K562 (cell line): Measurements from ENCODE around the gene ARL17B.
"Not testable (repeated sequence)": the region's sequence is repeated elsewhere in the genome, so short reads cannot be mapped to it uniquely, and the experiment has no call there.

Experiments used
- BRCA1 ChIP-seq, 2 experiments: fragments of 450-650 bp in 1 of 2; sonication (generic) in 1 of 2; formaldehyde crosslinking in 1 of 2; IDR thresholded peaks; 2 replicates each; pipeline versions ENCODE4 v1.5.0 to v1.6.1; 2017 to 2020; ENCODE audit warnings: mild to moderate bottlenecking in 1 of 2, missing genetic modification reagents in 1 of 2
- CTCF ChIP-seq, 3 experiments: IDR thresholded peaks in 2 of 3; conservative IDR thresholded peaks in 1 of 3; 2 replicates each; pipeline ENCODE4 v1.5.1; 2011 to 2012; ENCODE audit warnings: low read length in 3 of 3, mild to moderate bottlenecking in 3 of 3, control low read depth in 2 of 3, improper control_type of control experiment in 1 of 3, inconsistent platforms in 1 of 3, low read depth in 1 of 3, mixed read lengths in 1 of 3, moderate library complexity in 1 of 3; ENCODE audit not compliant: insufficient read depth in 2 of 3
- KLF1 ChIP-seq: fragments of 450-650 bp; IDR thresholded peaks from 2 replicates; pipeline ENCODE4 v1.6.1; 2016; ENCODE audit warnings: missing genetic modification characterization, missing compliant biosample characterization
- RBM15 ChIP-seq: fragments of 200-400 bp; formaldehyde crosslinking; IDR thresholded peaks from 2 replicates; pipeline ENCODE4 v1.6.1; 2018; ENCODE audit warnings: mild to moderate bottlenecking, low read length, moderate library complexity; ENCODE audit not compliant: insufficient read depth
- TAF1 ChIP-seq: IDR thresholded peaks from 2 replicates; pipeline ENCODE4 v1.6.1; 2011; ENCODE audit warnings: mild to moderate bottlenecking, low read length, moderate library complexity; ENCODE audit not compliant: insufficient read depth, control insufficient read depth, severe bottlenecking; ENCODE audit errors: extremely low read depth
- TFE3 ChIP-seq: fragments of 450-650 bp; formaldehyde crosslinking; IDR thresholded peaks from 2 replicates; pipeline ENCODE4 v1.4.0; 2020; ENCODE audit warnings: mild to moderate bottlenecking, mixed read lengths

GRCh38 chr17:46400543-46400942, 39.0 kb upstream of the ARL17B start:
- TF ChIP-seq RBM15; BRCA1 (IDR thresholded peaks at IDR 0.05); BRCA1 (CRISPR knock-in tag; IDR thresholded peaks at IDR 0.05); KLF1 (tag); TAF1; TFE3 (CRISPR knock-in tag); CTCF (IDR thresholded peaks at IDR 0.05 in 2 of 3, conservative IDR thresholded peaks at IDR 0.05 in 1 of 3; ENCODE audit: insufficient read depth in 2 of 3, low read depth in 1 of 3, low read length in 3 of 3): not testable (repeated sequence)
